ENCODE data around the gene LSS. TPM values are rescaled to one million over a fixed set of nuclear protein-coding genes. Genes with fewer than 3 reads are reported as not detected.
A peak's percentile ranks its signal among the peaks of the same experiment; 100 is the strongest.

LSS gene
- total RNA-seq, 4 donors from 2014 or later = 55.5 to 131 (median 115) TPM

- intact Hi-C loops (cut with DNase I) = no loop called here
- TF ChIP-seq POLR2A (IDR thresholded peaks at IDR 0.05) = no peak
- no peak for TF ChIP-seq CTCF (IDR thresholded peaks at IDR 0.05)
- 95% methylated on average over 9 of the region's 39 CpGs; no CpG with 5 or more reads in 1 of the 2 donors for WGBS, 2 donors
- Histone ChIP-seq H3K9me3 (no peaks in the 10 kb centered on the region), H3K4me3 (no peak overlapping the region), H3K36me3 (no peaks in the 10 kb centered on the region), H3K4me1 (peaks cover 5 to 12% (median 9%) of the 10 kb centered on the region in 3 donors), H3K27me3 (no peaks in the 10 kb centered on the region), H3K27ac (no peak overlapping the region)
- no peak for DNase-seq
Observed at GRCh38 chr21:46154155-46154954, 74.2 kb downstream of the LSS start.

- no peaks in the 10 kb centered on the region for H3K36me3 ChIP-seq
- H3K27ac ChIP-seq = no peak overlapping the region
- intact Hi-C loops (cut with DNase I) = no loop called here
- H3K4me3 ChIP-seq = peak overlapping the region in 2 of 4 donors; percentile 14 to 49
- no peaks in the 10 kb centered on the region for H3K27me3 ChIP-seq
- TF ChIP-seq POLR2A (IDR thresholded peaks at IDR 0.05) (no peak), CTCF (IDR thresholded peaks at IDR 0.05) (peak in 5 of 6 experiments; percentile 44 to 64 (median 57))
- no peaks in the 10 kb centered on the region for H3K9me3 ChIP-seq
- peaks cover 5 to 12% (median 9%) of the 10 kb centered on the region in 3 donors for H3K4me1 ChIP-seq
- no peak for DNase-seq
- WGBS, 2 donors = 25% methylated on average over 13 of the region's 33 CpGs; no CpG with 5 or more reads in 1 of the 2 donors
Observed at GRCh38 chr21:46153247-46154154, 75.1 kb downstream of the LSS start.

DNA sequence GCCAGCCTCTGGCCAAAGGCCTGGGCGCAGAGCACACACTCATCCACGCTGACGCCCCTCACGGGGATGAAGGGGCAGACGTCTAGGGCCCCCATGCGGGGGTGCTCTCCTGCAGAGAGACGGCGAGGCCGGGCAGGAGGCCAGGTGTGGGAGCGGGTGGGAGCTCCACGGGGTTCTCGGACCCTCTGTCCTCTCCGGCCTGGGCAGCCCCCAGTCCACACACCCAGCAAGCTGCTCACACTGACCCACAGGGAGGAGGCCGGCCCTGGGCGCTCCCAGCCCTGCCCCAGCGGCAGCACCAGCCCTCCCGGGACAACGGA, 75.7 kb downstream of the LSS start:
- DNase-seq = no peak
- H3K27me3 ChIP-seq = no peaks in the 10 kb centered on the region
- peaks cover 5 to 12% (median 9%) of the 10 kb centered on the region in 3 donors for H3K4me1 ChIP-seq
- no peak overlapping the region for H3K27ac ChIP-seq
- TF ChIP-seq CTCF (IDR thresholded peaks at IDR 0.05) = no peak
- no peak for TF ChIP-seq POLR2A (IDR thresholded peaks at IDR 0.05)
- H3K4me3 ChIP-seq = peak overlapping the region in 2 of 4 donors; percentile 14 to 49
- WGBS, 2 donors = 63% methylated on average over 12 of the region's 18 CpGs; no CpG with 5 or more reads in 1 of the 2 donors
- H3K9me3 ChIP-seq = no peaks in the 10 kb centered on the region
- intact Hi-C loops (cut with DNase I) = no loop called here
- no peaks in the 10 kb centered on the region for H3K36me3 ChIP-seq

- Histone ChIP-seq H3K4me1 (peaks cover 5 to 12% (median 9%) of the 10 kb centered on the region in 3 donors), H3K9me3 (no peaks in the 10 kb centered on the region), H3K27ac (no peak overlapping the region), H3K27me3 (no peaks in the 10 kb centered on the region), H3K4me3 (no peak overlapping the region), H3K36me3 (no peaks in the 10 kb centered on the region)
- DNase-seq = no peak
- WGBS, 2 donors = 74 to 89% methylated on average over 28 to 29 of the region's 45 CpGs
- TF ChIP-seq POLR2A (IDR thresholded peaks at IDR 0.05) = no peak
- TF ChIP-seq CTCF (IDR thresholded peaks at IDR 0.05) = no peak
- intact Hi-C loops (cut with DNase I) = no loop called here
Observed at GRCh38 chr21:46151989-46152926, 76.3 kb downstream of the LSS start.
